G401 (cell line): ENCODE results near the gene NSF. TPM values are rescaled to one million over a fixed set of nuclear protein-coding genes. Genes with fewer than 3 reads are reported as not detected.
A peak's percentile ranks its signal among the peaks of the same experiment; 100 is the strongest.
"Not testable (repeated sequence)": the region's sequence is repeated elsewhere in the genome, so short reads cannot be mapped to it uniquely, and the experiment has no call there.

Experiments used
- DNase-seq: peaks from one replicate; pipeline ENCODE4 v3.0.0-alpha.2; 2015; ENCODE audit warnings: low spot score
- in situ Hi-C: cut with HindIII; loops from 2 replicates; pipeline ENCODE4 v1.10.0; 2016; ENCODE audit warnings: low sequenced_read_pairs, mixed read lengths
- total RNA-seq: library from RNA; depleted of rRNA; stranded (reverse); fragments of >200 nt; shearing (Covaris generic); gene quantifications from 2 replicates; pipeline ENCODE4 v1.2.3, GENCODE V29; 2014

The NSF gene
- total RNA-seq, 1 experiment from 2014 or later: 19.0 TPM

DNA sequence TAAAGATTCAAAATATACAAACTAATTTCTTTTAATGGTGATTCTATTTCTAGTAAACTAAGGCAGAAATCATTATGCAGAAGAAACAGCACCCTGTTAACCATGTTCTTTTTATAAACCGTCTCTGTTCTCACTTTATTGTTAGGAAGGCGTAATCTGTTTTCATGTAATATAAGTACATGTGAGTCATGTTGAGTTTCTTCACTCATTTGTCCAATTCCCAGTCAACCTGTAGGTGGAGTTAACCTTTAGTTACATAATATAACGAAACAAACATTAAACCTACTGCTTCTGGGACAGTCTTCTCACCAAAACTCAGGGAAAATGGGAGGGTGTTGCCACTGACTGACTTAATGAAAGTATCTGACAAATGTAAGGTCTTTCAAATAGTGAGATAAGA lies 101.7 kb downstream of the NSF start:
- in situ Hi-C loops, DNase-seq: not testable (repeated sequence)

- in situ Hi-C loops, DNase-seq: not testable (repeated sequence)
Measured at GRCh38 chr17:46693283-46693682, 102.8 kb downstream of the NSF start.

DNA sequence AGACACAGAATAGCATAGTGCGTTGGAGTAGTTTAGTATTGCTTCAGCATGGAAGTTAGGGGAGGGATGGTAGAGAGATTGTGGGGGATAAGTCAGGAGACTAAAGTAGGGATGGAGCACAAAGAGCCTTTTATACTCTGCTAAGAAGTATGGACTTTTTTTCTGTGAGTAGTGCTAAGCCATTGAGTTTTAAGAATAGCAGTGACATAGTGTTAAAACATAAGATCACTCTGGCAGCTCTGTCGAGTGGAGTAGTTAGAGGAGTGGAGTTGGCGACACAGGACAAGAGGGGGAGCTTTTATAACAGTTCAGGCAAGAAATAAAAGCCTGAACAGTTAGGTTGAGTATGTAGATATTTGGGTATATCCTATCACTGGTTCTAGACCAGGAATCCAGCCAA lies 106.1 kb downstream of the NSF start:
- DNase-seq, in situ Hi-C loops: not testable (repeated sequence)

- in situ Hi-C loops, DNase-seq: not testable (repeated sequence)
Measured at GRCh38 chr17:46699014-46699413, 108.5 kb downstream of the NSF start.

- in situ Hi-C loops: no loop called here
Measured at GRCh38 chr17:46717999-46718398, 127.5 kb downstream of the NSF start.

GRCh38 chr17:46719891-46720290 lies 129.4 kb downstream of the NSF start:
- in situ Hi-C loops: no loop called here
- no peak for DNase-seq

More at GRCh38 chr17:46717999-46718398, 127.5 kb downstream of the NSF start:
- no peak for DNase-seq

DNA sequence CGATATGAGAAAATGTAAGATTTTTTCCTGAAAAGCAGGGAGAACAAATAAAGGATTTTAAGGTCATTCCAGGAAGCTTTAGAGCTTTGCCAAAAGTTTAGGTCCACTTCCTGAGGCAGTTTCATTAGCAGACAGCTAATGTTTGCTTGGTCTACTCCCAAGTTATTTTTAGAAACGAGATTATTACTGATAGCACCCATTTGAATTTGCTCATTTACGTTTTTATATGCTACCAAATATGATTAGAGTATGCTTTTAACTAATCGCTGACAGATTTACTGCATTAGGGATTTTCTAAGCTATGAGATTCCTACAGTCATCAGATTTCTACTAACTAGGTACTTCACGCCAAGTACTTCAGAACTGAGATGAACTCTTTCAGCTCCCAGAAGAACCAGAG lies 129.9 kb downstream of the NSF start:
- no peak for DNase-seq
- in situ Hi-C loops: no loop called here

GRCh38 chr17:46722662-46723285 lies 132.3 kb downstream of the NSF start:
- in situ Hi-C loops: no loop called here
- DNase-seq: no peak

- in situ Hi-C loops: no loop called here
Measured at GRCh38 chr17:46726206-46726605, 135.7 kb downstream of the NSF start.

GRCh38 chr17:46727572-46728348 lies 137.3 kb downstream of the NSF start:
- in situ Hi-C loops: no loop called here
- no peak for DNase-seq

More at GRCh38 chr17:46726206-46726605, 135.7 kb downstream of the NSF start:
- DNase-seq: no peak

GRCh38 chr17:46730026-46730425 lies 139.6 kb downstream of the NSF start:
- in situ Hi-C loops: no loop called here
- DNase-seq: no peak

GRCh38 chr17:46730679-46731078 lies 140.2 kb downstream of the NSF start:
- DNase-seq: no peak
- in situ Hi-C loops: no loop called here

- in situ Hi-C loops: no loop called here
- no peak for DNase-seq
Measured at GRCh38 chr17:46732160-46732559, 141.7 kb downstream of the NSF start.

DNA sequence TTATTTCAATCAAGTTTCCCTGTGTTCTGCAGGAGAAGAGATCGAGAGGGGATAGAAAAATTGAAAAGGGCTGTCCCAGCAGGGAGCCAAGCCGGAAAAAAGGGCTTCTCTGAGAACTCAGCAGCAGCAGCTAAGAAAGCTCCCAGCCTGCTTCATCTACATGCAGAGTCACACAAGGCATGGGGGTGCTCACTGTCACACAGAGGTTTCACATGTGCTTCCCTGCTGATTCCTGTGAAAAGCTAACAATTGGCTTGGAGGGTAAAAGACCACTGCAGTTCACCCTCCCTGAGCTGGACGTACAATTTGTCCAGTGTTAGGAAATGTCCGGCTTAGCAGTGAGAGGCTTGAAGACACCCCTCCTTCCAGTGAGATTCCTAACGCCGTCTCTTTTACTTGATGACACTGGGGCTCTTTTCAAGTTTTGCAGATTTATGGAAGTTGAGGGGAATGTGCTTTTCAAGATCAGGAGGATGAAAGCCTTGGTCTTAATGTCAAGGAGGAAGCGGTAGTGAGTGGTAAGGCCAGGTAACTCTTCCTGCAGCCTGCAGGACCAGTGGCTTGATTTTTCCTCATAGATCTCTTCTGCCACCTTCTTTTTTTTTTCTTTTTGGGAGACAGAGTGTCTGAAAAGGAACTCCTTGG lies 142.4 kb downstream of the NSF start:
- in situ Hi-C loops: no loop called here
- DNase-seq: peak; percentile 17

- in situ Hi-C loops: no loop called here
- DNase-seq: no peak
Measured at GRCh38 chr17:46733837-46734475, 143.5 kb downstream of the NSF start.

- in situ Hi-C loops: no loop called here
- DNase-seq: no peak
Measured at GRCh38 chr17:46736100-46736499, 145.6 kb downstream of the NSF start.

- in situ Hi-C loops: no loop called here
- DNase-seq: no peak
Measured at GRCh38 chr17:46737326-46737725, 146.9 kb downstream of the NSF start.

GRCh38 chr17:46738544-46738943 lies 148.1 kb downstream of the NSF start:
- in situ Hi-C loops: no loop called here
- DNase-seq: no peak

GRCh38 chr17:46739982-46740381 lies 149.5 kb downstream of the NSF start:
- no peak for DNase-seq

More at GRCh38 chr17:46739982-46740381, 149.5 kb downstream of the NSF start:
- in situ Hi-C loops: no loop called here
